Mucosa of rectum (tissue), 2 donors: ENCODE results near the gene BCL2.

Experiments
- H3K27ac ChIP-seq, 2 donors: one replicate each; pipeline ENCODE4 v1.7.0; 2013; ENCODE audit warnings: inconsistent platforms in 2 of 2, low read depth in 2 of 2, low read length in 2 of 2
- H3K27me3 ChIP-seq, 2 donors: one replicate each; pipeline ENCODE4 v1.7.0; 2013; ENCODE audit warnings: low read length in 2 of 2; ENCODE audit not compliant: control insufficient read depth in 2 of 2, insufficient read depth in 2 of 2
- H3K36me3 ChIP-seq, 2 donors: one replicate each; pipeline ENCODE4 v1.7.0; 2013; ENCODE audit warnings: low read length in 2 of 2; ENCODE audit not compliant: control insufficient read depth in 2 of 2, insufficient read depth in 2 of 2
- H3K4me1 ChIP-seq, 2 donors: one replicate each; pipeline ENCODE4 v1.7.0; 2013; ENCODE audit warnings: low read length in 2 of 2, mild to moderate bottlenecking in 1 of 2; ENCODE audit not compliant: control insufficient read depth in 2 of 2, insufficient read depth in 2 of 2
- H3K4me3 ChIP-seq, 2 donors: one replicate each; pipeline ENCODE4 v1.7.0; 2013; ENCODE audit warnings: low read length in 2 of 2
- H3K9ac ChIP-seq, 2 donors: one replicate each; pipeline ENCODE4 v1.7.0; 2013; ENCODE audit warnings: low read length in 2 of 2, low read depth in 1 of 2, mild to moderate bottlenecking in 1 of 2
- H3K9me3 ChIP-seq, 2 donors: one replicate each; pipeline ENCODE4 v1.7.0; 2013; ENCODE audit warnings: low read length in 2 of 2; ENCODE audit not compliant: control insufficient read depth in 2 of 2
- donor health status: healthy.
- donor health status: Normal muscosa, but diverticular disease.

Gene BCL2

DNA sequence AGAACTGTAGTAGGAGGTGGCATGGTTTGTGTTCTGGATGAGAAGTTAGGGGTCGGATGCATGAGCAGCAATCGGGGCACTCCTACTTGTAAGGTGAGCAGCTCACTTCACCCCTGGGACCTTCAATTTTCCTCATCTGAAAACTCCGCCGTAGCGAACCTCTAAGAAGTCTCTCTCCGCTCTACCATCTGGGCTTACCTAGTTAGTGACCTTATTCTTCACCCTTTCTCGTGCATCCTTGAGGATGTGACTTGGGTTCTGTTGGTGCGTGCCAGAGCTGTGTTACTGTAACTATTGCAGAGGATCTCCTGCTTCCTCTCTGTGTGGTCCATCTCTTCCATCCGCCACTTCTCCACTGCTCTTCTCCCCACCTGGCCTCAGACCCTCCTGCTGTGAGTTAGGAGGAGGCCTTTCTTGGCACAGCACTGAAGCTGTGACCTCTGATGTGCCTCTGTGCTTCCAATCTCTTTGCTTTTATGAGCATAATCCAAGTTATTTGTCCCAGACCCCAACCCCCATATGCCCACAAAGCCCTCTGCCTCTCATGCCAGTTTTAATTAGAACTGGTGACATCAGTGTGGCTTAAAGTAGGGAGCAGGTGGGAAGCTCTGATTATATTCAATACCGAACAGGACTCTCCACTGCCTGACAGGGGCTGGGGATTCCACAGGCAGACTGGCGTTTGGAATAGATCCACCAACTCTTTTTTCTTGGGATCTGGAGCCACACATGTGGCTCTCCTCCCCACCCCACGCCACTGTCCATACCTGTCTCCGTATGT, 178.4 kb downstream of the BCL2 start:
- Histone ChIP-seq H3K36me3 (no peaks in the 10 kb centered on the region), H3K4me1 (peaks cover 0 to 19% of the 10 kb centered on the region in 2 donors), H3K4me3 (no peak overlapping the region), H3K9ac (no peak overlapping the region), H3K27ac (peak overlapping the region; percentile 26 to 30), H3K27me3 (no peaks in the 10 kb centered on the region), H3K9me3 (no peaks in the 10 kb centered on the region)

DNA sequence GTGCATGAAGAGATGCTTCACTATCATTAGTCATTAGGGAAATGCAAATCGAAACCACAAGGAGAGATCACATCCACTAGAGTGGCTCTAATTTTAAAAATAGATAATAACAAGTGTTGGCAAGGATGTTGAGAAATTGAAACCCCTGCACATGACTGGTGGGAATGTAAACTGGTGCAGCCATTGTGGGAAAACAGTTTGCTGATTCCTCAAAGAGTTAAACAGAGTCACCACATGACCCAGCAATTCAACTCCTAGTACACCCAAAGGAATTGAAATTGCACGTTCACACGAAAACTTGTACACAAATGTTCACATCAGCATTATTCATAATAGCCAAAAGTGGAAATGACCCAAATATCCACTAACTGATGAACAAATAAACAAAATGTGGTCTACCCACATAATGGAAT, 179.5 kb downstream of the BCL2 start:
- peaks cover 0 to 19% of the 10 kb centered on the region in 2 donors for H3K4me1 ChIP-seq

DNA sequence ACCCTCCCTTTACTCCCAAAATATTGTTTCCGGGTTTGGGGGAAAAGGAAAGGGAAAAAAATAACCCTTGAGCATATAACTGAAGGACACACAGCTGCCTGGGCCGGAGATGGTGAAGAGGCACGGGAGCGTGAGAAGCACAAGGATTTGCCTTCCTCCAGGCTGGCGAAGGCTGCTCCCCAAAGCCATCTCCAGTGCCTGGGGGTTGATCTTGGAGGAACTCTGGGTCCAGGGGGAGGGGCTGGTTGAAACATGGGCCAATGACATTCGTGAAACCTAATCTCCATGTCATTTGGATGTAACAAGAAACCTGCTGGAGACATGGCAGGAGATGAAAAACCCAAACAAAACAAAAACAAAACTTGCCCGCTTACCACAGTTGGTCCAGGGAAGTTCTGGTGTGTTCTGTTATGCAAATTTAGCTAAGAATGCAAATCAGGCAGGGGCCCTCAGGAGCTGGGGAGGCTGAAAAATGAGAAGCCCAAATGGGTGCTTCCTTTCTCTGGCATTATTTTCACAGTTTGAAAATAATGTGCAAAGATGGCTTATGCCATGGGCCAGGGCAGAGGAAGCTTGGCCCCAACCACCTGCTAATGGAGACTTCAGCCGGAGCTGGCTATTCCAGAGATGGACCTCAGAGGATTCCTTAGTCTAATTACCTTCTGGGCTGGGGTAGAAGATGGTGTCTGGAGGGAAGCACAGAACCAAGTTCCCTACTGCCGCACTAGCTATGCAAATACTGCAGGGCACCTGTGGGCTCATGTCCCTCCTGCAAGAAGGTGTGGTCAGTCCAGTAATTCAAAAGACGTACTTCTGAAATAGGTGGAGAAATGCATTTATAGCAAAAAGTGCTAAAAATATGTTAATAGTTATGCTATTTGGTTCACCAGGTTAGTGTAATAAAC, 180.9 kb downstream of the BCL2 start:
- H3K36me3 ChIP-seq = no peaks in the 10 kb centered on the region
- no peaks in the 10 kb centered on the region for H3K27me3 ChIP-seq
- H3K9ac ChIP-seq = peak overlapping the region in 1 of 2 donors; percentile 44
- peak overlapping the region; percentile 42 to 65 for H3K4me3 ChIP-seq
- peak overlapping the region; percentile 40 to 78 for H3K27ac ChIP-seq
- H3K9me3 ChIP-seq = no peaks in the 10 kb centered on the region
- H3K4me1 ChIP-seq = peaks cover 0 to 19% of the 10 kb centered on the region in 2 donors

More for the DNA sequence above, 179.5 kb downstream of the BCL2 start:
- H3K4me3 ChIP-seq = no peak overlapping the region
- no peak overlapping the region for H3K27ac ChIP-seq
- no peaks in the 10 kb centered on the region for H3K36me3 ChIP-seq
- H3K9me3 ChIP-seq = no peaks in the 10 kb centered on the region
- H3K27me3 ChIP-seq = no peaks in the 10 kb centered on the region
- H3K9ac ChIP-seq = no peak overlapping the region

DNA sequence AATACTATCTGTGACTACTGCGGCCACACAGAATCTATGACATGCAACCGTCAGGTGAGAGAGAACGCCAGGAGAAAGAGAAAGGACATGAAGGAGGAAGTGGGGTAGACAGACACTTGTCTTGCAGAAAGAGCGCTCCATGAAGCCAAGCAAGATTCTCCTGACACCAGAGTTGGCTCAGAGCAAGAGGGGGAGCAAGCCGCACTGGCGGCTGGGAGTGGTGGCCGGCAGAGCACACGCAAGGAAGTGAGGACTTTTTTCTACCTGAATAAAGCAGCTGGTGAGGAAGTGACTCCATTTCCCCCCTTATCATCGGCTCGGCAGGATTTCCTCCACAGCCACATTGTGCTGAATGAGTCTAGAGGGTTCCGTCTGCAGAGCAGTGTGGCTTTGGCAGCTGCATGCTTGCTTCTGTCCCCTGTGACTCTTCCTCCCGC, 181.6 kb downstream of the BCL2 start:
- no peaks in the 10 kb centered on the region for H3K9me3 ChIP-seq
- peak overlapping the region; percentile 11 to 44 for H3K9ac ChIP-seq
- peak overlapping the region; percentile 40 to 78 for H3K27ac ChIP-seq
- H3K4me1 ChIP-seq = peaks cover 0 to 18% of the 10 kb centered on the region in 2 donors
- no peaks in the 10 kb centered on the region for H3K27me3 ChIP-seq
- no peaks in the 10 kb centered on the region for H3K36me3 ChIP-seq
- peak overlapping the region; percentile 42 to 65 for H3K4me3 ChIP-seq

DNA sequence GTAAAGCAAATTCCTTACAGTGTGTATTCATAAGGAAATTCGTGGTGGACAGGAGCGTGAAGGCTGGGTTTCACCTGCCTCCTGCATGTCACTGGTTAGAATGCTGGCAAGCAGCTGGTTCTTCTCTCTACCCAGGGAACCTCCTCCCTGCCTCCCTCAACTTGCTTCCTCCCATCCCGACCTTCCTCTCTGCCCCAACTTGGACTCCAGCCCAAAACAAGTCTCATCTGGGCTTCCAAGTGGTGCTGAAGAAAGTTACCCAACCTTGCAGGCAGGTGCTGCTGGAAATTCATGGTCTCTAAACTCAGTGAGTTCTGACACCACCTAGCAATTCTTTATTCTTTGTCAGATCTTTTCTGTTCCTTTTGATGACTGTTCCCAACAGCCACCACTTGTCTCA, 184.5 kb downstream of the BCL2 start:
- H3K9me3 ChIP-seq = no peaks in the 10 kb centered on the region
- no peak overlapping the region for H3K4me3 ChIP-seq
- no peaks in the 10 kb centered on the region for H3K36me3 ChIP-seq
- peaks cover 18 to 33% of the 10 kb centered on the region in 2 donors for H3K4me1 ChIP-seq
- no peak overlapping the region for H3K27ac ChIP-seq
- H3K9ac ChIP-seq = no peak overlapping the region
- H3K27me3 ChIP-seq = no peaks in the 10 kb centered on the region

DNA sequence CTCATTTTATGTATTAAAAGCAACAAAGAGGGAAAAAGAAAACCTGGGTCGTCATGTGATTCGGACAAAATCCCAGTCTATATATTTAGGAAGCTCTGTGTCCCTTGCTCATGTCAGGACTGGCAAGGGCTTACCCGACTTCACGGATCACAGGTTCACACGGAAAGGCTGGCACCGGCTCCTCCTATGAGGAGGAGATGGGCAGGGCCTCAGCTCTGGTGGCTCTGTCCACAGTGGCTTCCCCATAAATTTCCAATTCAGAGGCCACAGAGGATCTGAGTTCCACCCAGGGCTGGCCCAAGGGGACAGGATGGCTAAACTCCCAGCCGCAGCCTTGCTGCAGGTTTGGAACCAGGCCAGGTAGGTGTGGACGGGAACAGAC, 186.8 kb downstream of the BCL2 start:
- Histone ChIP-seq H3K27me3 (no peaks in the 10 kb centered on the region), H3K4me1 (peaks cover 18 to 21% of the 10 kb centered on the region in 2 donors), H3K36me3 (peaks cover 0 to 3% of the 10 kb centered on the region in 2 donors), H3K9me3 (no peaks in the 10 kb centered on the region), H3K9ac (peak overlapping the region in 1 of 2 donors; percentile 29), H3K4me3 (peak overlapping the region; percentile 25 to 39), H3K27ac (peak overlapping the region; percentile 37 to 41)

DNA sequence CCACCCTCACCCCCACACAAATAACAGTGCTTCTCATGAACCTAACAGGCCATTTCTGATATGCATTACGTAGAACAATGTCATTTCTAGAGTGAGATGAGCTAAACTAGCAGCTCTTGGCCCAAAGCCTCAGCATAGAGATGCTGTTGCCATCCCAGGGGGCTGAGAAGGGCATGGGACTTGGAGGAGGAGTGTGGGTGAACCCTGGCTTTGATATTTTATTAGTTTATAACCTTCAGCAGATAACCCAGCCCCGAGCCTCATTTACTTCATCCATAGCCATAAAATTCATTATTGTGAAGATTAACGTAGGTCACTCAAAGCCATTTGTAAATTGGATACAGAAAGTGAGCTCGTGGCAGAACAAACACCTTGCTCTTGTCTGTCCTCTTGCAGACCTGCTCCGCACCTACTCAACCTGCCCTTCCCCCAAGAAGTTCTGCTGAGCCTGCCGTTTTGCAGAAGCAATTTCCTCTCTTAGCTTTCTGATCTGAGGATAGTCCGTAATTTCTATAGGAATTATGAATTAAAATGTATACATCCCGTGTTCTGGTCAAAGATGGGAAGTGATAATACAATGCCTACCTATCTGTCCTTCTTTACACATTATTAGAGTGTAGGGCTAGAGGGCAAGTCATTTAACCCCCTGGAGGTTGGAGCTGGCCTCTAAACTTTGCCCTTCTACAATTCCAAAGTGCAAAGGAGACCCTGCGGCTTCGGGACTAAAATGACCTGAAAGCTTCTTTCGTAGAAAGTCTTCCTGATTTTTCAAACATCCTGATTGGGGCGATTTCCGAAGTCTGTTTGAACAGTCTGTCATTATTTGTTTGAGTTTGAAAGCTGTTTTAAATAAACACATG, 187.4 kb downstream of the BCL2 start:
- peaks cover 0 to 9% of the 10 kb centered on the region in 2 donors for H3K36me3 ChIP-seq
- H3K4me1 ChIP-seq = peaks cover 18 to 20% of the 10 kb centered on the region in 2 donors
- H3K27ac ChIP-seq = peak overlapping the region; percentile 37 to 41
- H3K27me3 ChIP-seq = no peaks in the 10 kb centered on the region
- H3K9me3 ChIP-seq = no peaks in the 10 kb centered on the region
- peak overlapping the region in 1 of 2 donors; percentile 29 for H3K9ac ChIP-seq
- H3K4me3 ChIP-seq = peak overlapping the region; percentile 13 to 39

DNA sequence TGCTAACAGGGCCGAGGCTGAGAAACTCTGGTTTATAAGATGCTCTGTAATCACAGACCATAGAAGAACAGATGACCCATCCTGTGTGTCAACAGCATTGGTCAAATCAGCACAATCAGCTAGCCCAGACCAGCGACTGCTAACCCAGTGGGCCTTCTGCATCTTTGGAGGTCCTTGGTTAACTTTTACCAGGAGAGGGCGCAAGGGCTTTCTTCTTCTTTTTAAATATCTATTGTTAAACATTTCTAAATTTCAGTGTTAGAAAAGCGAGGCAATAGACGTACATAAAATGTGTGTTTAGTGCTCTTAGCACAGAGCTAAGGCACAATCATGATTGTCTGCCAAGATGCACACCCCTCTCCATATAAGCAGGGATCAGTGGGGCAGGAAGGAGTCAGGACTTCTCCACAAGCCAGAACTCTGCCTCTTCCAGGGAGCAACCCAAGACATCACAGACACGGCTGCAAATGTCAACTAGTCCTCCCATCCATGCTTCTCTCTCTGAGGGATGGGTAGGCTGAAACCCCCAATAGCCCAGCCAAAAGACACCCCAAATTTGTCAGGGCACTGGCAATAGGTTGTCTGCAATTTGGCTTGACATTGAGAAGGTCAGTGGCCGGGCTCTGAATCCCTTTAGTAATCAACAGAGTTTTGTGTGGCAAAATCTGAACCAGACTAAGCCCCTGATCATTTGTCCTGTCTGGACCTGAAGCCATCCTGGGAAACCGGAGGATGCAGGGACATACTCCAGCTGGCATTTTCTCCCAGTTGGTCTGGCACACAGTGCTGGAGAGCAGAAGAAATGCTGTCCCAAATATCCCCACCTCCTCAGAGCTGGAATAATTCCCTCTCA, 188.2 kb downstream of the BCL2 start:
- H3K9ac ChIP-seq = peak overlapping the region in 1 of 2 donors; percentile 60
- no peaks in the 10 kb centered on the region for H3K27me3 ChIP-seq
- H3K36me3 ChIP-seq = peaks cover 0 to 9% of the 10 kb centered on the region in 2 donors
- H3K9me3 ChIP-seq = no peaks in the 10 kb centered on the region
- H3K27ac ChIP-seq = peak overlapping the region; percentile 18 to 19
- no peak overlapping the region for H3K4me3 ChIP-seq
- H3K4me1 ChIP-seq = peaks cover 18 to 20% of the 10 kb centered on the region in 2 donors

DNA sequence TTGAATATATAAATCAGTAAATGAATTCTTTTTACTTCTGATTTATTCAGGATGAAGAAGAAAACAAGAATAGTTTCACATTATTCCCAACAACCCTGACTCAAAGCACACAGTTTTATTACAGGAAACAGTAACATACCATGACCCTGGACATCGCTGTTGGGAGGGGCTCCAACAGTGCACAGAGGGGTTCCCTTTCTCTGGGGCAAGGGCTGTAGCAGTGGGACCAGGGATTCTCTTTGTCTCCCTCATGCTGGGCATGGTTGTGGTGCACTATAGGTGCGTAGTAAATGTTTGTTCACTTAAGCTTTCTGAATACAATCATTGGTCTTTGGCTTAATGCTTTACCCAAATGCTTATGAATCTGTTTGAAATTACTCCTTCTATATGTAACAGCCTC, 189.4 kb downstream of the BCL2 start:
- H3K9me3 ChIP-seq = no peaks in the 10 kb centered on the region
- no peak overlapping the region for H3K9ac ChIP-seq
- H3K27me3 ChIP-seq = no peaks in the 10 kb centered on the region
- H3K36me3 ChIP-seq = peaks cover 0 to 9% of the 10 kb centered on the region in 2 donors
- H3K27ac ChIP-seq = no peak overlapping the region
- H3K4me3 ChIP-seq = no peak overlapping the region
- peaks cover 18 to 20% of the 10 kb centered on the region in 2 donors for H3K4me1 ChIP-seq
